H1 (cell line): ENCODE data around the gene DPP3. TPM values are rescaled to one million over a fixed set of nuclear protein-coding genes. Genes with fewer than 3 reads are reported as not detected.

Experiments
- CTCF ChIA-PET: fragments of 300-600 bp; sonication (Branson Sonifier 250); formaldehyde crosslinking; loops from one replicate; lab custom pipeline; 2021; ENCODE audit not compliant: partially characterized antibody; lab: Charles Lee
- POLR2A ChIA-PET: fragments of 300-600 bp; sonication (Branson Sonifier 250); formaldehyde crosslinking; loops from one replicate; lab custom pipeline; 2021; ENCODE audit warnings: inconsistent platforms; ENCODE audit not compliant: partially characterized antibody; lab: Charles Lee
- DNase-seq, 2 experiments: peaks; one replicate each; pipeline versions ENCODE4 v3.0.0 to v3.0.0-alpha.2; 2010 to 2022; ENCODE audit warnings: low spot score in 2 of 2, low read depth in 1 of 2, mixed read lengths in 1 of 2
- FAIRE-seq: peaks from 2 replicates; lab custom pipeline; 2011; peaks lifted over from hg19 to GRCh38; lab: Jason Lieb, UNC
- H2AFZ ChIP-seq: 2 replicates; pipeline ENCODE4 v1.8.1; 2012; ENCODE audit warnings: low read length, inconsistent platforms
- H2AK5ac ChIP-seq: 2 replicates; pipeline ENCODE4 v1.6.1; 2013; ENCODE audit warnings: low read depth, low read length
- H2BK120ac ChIP-seq: replicated peaks from 2 replicates; pipeline ENCODE3; 2013; ENCODE audit warnings: low read depth, low read length, inconsistent platforms
- H2BK12ac ChIP-seq: 2 replicates; pipeline ENCODE4 v1.6.1; 2013; ENCODE audit warnings: low read depth, low read length
- H2BK15ac ChIP-seq: 2 replicates; pipeline ENCODE4 v1.6.1; 2013; ENCODE audit warnings: low read length
- H2BK20ac ChIP-seq: 2 replicates; pipeline ENCODE4 v1.6.1; 2013; ENCODE audit warnings: low read length
- H2BK5ac ChIP-seq: 2 replicates; pipeline ENCODE4 v1.6.1; 2013; ENCODE audit warnings: low read depth, low read length
- H3K14ac ChIP-seq: 2 replicates; pipeline ENCODE4 v1.6.1; 2013; ENCODE audit warnings: inconsistent platforms; ENCODE audit not compliant: insufficient read length
- H3K18ac ChIP-seq: 2 replicates; pipeline ENCODE4 v1.6.1; 2013; ENCODE audit warnings: low read length; ENCODE audit errors: extremely low read depth
- H3K23ac ChIP-seq: 2 replicates; pipeline ENCODE4 v1.6.1; 2013; ENCODE audit warnings: inconsistent platforms; ENCODE audit not compliant: insufficient read length
- H3K23me2 ChIP-seq: 2 replicates; pipeline ENCODE4 v1.6.1; 2013; ENCODE audit warnings: low read depth, low read length
- H3K27ac ChIP-seq: 2 replicates; pipeline ENCODE4 v1.6.1; 2011; ENCODE audit warnings: low read depth, low read length, inconsistent platforms
- H3K27me3 ChIP-seq, 4 experiments: replicated peaks in 1 of 4; 1 replicate in 1 of 4; 2 replicates in 3 of 4; pipeline versions ENCODE4 v1.6.1 to v1.8.1; 2011 to 2013; ENCODE audit warnings: low read length in 3 of 4, mild to moderate bottlenecking in 3 of 4, inconsistent platforms in 2 of 4, mixed read lengths in 2 of 4, moderate library complexity in 1 of 4; ENCODE audit not compliant: control insufficient read depth in 3 of 4, insufficient read depth in 3 of 4; ENCODE audit errors: extremely low read depth in 1 of 4
- H3K36me3 ChIP-seq, 4 experiments: 2 replicates each; pipeline versions ENCODE4 v1.6.1 to v1.8.1; 2011 to 2013; ENCODE audit warnings: mild to moderate bottlenecking in 4 of 4, low read length in 3 of 4, moderate library complexity in 2 of 4, control low read depth in 1 of 4, inconsistent platforms in 1 of 4; ENCODE audit not compliant: insufficient read depth in 4 of 4, control insufficient read depth in 2 of 4
- H3K4ac ChIP-seq: replicated peaks from 2 replicates; pipeline ENCODE3; 2013; ENCODE audit warnings: low read length, low read depth, mixed read lengths, inconsistent platforms; ENCODE audit not compliant: insufficient read length
- H3K4me1 ChIP-seq, 4 experiments: replicated peaks in 1 of 4; 1 replicate in 1 of 4; 2 replicates in 3 of 4; pipeline versions ENCODE4 v1.6.1 to v1.8.1; 2011 to 2013; ENCODE audit warnings: low read length in 3 of 4, inconsistent platforms in 2 of 4, mixed read lengths in 1 of 4; ENCODE audit not compliant: insufficient read depth in 4 of 4, control insufficient read depth in 3 of 4
- H3K4me2 ChIP-seq, 2 experiments: 2 replicates each; pipeline versions ENCODE4 v1.6.1 to v1.8.1; 2011 to 2013; ENCODE audit warnings: low read depth in 2 of 2, low read length in 2 of 2, control low read depth in 1 of 2, inconsistent platforms in 1 of 2, mild to moderate bottlenecking in 1 of 2; ENCODE audit not compliant: insufficient read depth in 1 of 2
- H3K4me3 ChIP-seq, 4 experiments: fragments of 200-600, 300-600 bp in 1 of 4; sonication (generic), shearing (Covaris generic), sonication (Bioruptor Twin) in 1 of 4; 2 replicates each; pipeline versions ENCODE4 v1.5.1 to v1.8.1; 2011 to 2016; ENCODE audit warnings: low read length in 4 of 4, low read depth in 3 of 4, control low read depth in 2 of 4, inconsistent platforms in 2 of 4, mild to moderate bottlenecking in 2 of 4, mixed read lengths in 1 of 4, moderate library complexity in 1 of 4; ENCODE audit not compliant: insufficient read depth in 2 of 4; ENCODE audit errors: extremely low read depth in 1 of 4
- H3K56ac ChIP-seq: replicated peaks from 2 replicates; pipeline ENCODE3; 2013; ENCODE audit warnings: low read depth, mild to moderate bottlenecking, mixed read lengths, low read length, inconsistent platforms; ENCODE audit not compliant: insufficient read length
- H3K79me1 ChIP-seq: 2 replicates; pipeline ENCODE4 v1.6.1; 2013; ENCODE audit warnings: low read depth, low read length, control low read depth
- H3K79me2 ChIP-seq, 2 experiments: 2 replicates each; pipeline versions ENCODE4 v1.6.1 to v1.8.1; 2012 to 2013; ENCODE audit warnings: low read length in 2 of 2, mild to moderate bottlenecking in 2 of 2, inconsistent platforms in 1 of 2; ENCODE audit not compliant: insufficient read depth in 2 of 2, control insufficient read depth in 1 of 2
- H3K9ac ChIP-seq, 4 experiments: replicated peaks in 1 of 4; 1 replicate in 1 of 4; 2 replicates in 3 of 4; pipeline versions ENCODE4 v1.6.1 to v1.8.1; 2011 to 2013; ENCODE audit warnings: low read depth in 3 of 4, low read length in 3 of 4, control low read depth in 2 of 4, mild to moderate bottlenecking in 2 of 4, moderate library complexity in 2 of 4, inconsistent platforms in 1 of 4; ENCODE audit errors: extremely low read depth in 1 of 4
- H3K9me3 ChIP-seq, 2 experiments: 2 replicates each; pipeline versions ENCODE4 v1.6.1 to v1.8.1; 2012 to 2013; ENCODE audit warnings: mild to moderate bottlenecking in 2 of 2, moderate library complexity in 2 of 2, control low read depth in 1 of 2, inconsistent platforms in 1 of 2, low read depth in 1 of 2, low read length in 1 of 2, mixed read lengths in 1 of 2; ENCODE audit not compliant: insufficient read depth in 2 of 2
- H4K20me1 ChIP-seq, 2 experiments: replicated peaks in 1 of 2; 2 replicates each; pipeline versions ENCODE3 to v1.8.1; 2011 to 2013; ENCODE audit warnings: inconsistent platforms in 2 of 2, low read length in 2 of 2, mild to moderate bottlenecking in 1 of 2; ENCODE audit not compliant: insufficient read depth in 2 of 2, control insufficient read depth in 1 of 2
- H4K5ac ChIP-seq: 2 replicates; pipeline ENCODE4 v1.6.1; 2013; ENCODE audit warnings: low read length, low read depth, mixed read lengths, inconsistent platforms; ENCODE audit not compliant: insufficient read length
- H4K8ac ChIP-seq: 2 replicates; pipeline ENCODE4 v1.8.0; 2013; ENCODE audit warnings: mild to moderate bottlenecking, moderate library complexity, low read length, inconsistent platforms; ENCODE audit not compliant: insufficient read depth; ENCODE audit errors: extremely low read depth
- H4K91ac ChIP-seq: replicated peaks from 2 replicates; pipeline ENCODE3; 2013; ENCODE audit warnings: low read length, mixed read lengths, inconsistent platforms; ENCODE audit not compliant: insufficient read length
- BRCA1 ChIP-seq: IDR thresholded peaks from 2 replicates; pipeline ENCODE4 v1.6.1; 2012; ENCODE audit warnings: low read depth, low read length, improper control_type of control experiment
- CHD2 ChIP-seq: IDR thresholded peaks from 2 replicates; pipeline ENCODE4 v1.6.1; 2012; ENCODE audit warnings: low read length, improper control_type of control experiment
- CTBP2 ChIP-seq: IDR thresholded peaks from 2 replicates; pipeline ENCODE4 v1.7.0; 2011; ENCODE audit warnings: borderline replicate concordance, mild to moderate bottlenecking, moderate library complexity, mixed read lengths, low read length; ENCODE audit not compliant: insufficient read depth, insufficient read length
- GABPA ChIP-seq: IDR thresholded peaks from 2 replicates; pipeline ENCODE4 v1.6.1; 2011; ENCODE audit warnings: mild to moderate bottlenecking, low read length, moderate library complexity, borderline replicate concordance; ENCODE audit not compliant: insufficient read depth
- HDAC2 ChIP-seq, 2 experiments: fragments of 300-600 bp in 1 of 2; sonication (generic) in 1 of 2; IDR thresholded peaks; 2 replicates each; pipeline ENCODE4 v1.6.1; 2011 to 2012; ENCODE audit warnings: low read depth in 2 of 2, low read length in 2 of 2, mild to moderate bottlenecking in 2 of 2, moderate library complexity in 2 of 2, borderline replicate concordance in 1 of 2, inconsistent platforms in 1 of 2
- JUND ChIP-seq: IDR thresholded peaks from 2 replicates; pipeline ENCODE4 v1.6.1; 2011; ENCODE audit warnings: mild to moderate bottlenecking, improper control_type of control experiment, low read length
- PHF8 ChIP-seq: fragments of 200-600 bp; sonication (generic); conservative IDR thresholded peaks from 2 replicates; pipeline ENCODE4 v1.7.1; 2012; ENCODE audit warnings: low read depth, mild to moderate bottlenecking, inconsistent platforms, low read length, moderate library complexity
- POLR2A ChIP-seq, 2 experiments: IDR thresholded peaks; 1 replicate in 1 of 2; 2 replicates in 1 of 2; pipeline ENCODE4 v1.6.1; 2011; ENCODE audit warnings: low read depth in 2 of 2, low read length in 2 of 2, mild to moderate bottlenecking in 2 of 2; ENCODE audit errors: control extremely low read depth in 1 of 2
- RNF2 ChIP-seq: fragments of 200-900, 300-1000 bp; sonication (generic); IDR thresholded peaks from 2 replicates; pipeline ENCODE4 v1.7.1; 2016; ENCODE audit warnings: borderline replicate concordance, low read depth, mild to moderate bottlenecking, antibody characterized with exemption, low read length; ENCODE audit not compliant: poor library complexity, severe bottlenecking; ENCODE audit errors: missing control alignments
- SP2 ChIP-seq: IDR thresholded peaks from 2 replicates; pipeline ENCODE4 v1.6.1; 2012; ENCODE audit warnings: mild to moderate bottlenecking, low read length, inconsistent platforms
- TBP ChIP-seq: IDR thresholded peaks from 2 replicates; pipeline ENCODE4 v1.6.1; 2011; ENCODE audit warnings: low read depth, low read length, improper control_type of control experiment
- WGBS, 2 experiments: shearing (Covaris generic) in 1 of 2; methylation state at CpG; one replicate each; pipeline versions ENCODE4 v1.1.6 to v1.1.7; 2013 to 2015; ENCODE audit warnings: low lambda C conversion rate in 2 of 2, mixed read lengths in 2 of 2, inconsistent platforms in 1 of 2, low coverage in 1 of 2, missing lambda C conversion rate in 1 of 2; ENCODE audit not compliant: insufficient replicate concordance in 2 of 2, insufficient coverage in 1 of 2, insufficient read length in 1 of 2; ENCODE audit errors: extremely low coverage in 1 of 2, missing lambda C conversion rate in 1 of 2; 5-methylcytosine and 5-hydroxymethylcytosine counted together
- polyA plus RNA-seq, 7 experiments: library from polyadenylated mRNA; depleted of rRNA in 3 of 7; stranded (reverse) in 5 of 7; unstranded in 2 of 7; fragments of >200 nt in 5 of 7; fragments of 200-250 nt in 2 of 7; gene quantifications; 1 replicate in 5 of 7; 2 replicates in 1 of 7; 4 replicates in 1 of 7; pipeline versions ENCODE4 v1.2.1 to v1.2.3, GENCODE V29; 2011 to 2013; ENCODE audit warnings: missing spikeins in 2 of 7, mixed read lengths in 2 of 7
- total RNA-seq: library from RNA; stranded (reverse); fragmentation: NEBNext Ultra II Directional; extraction: Animal tissue kit (Norgen Biotek cat#: 25700); gene quantifications from 2 replicates; pipeline ENCODE4 v1.2.1, GENCODE V29; 2021

DPP3 gene
- total and polyA plus RNA-seq, 2 of the 8 experiments (the other 6 are each of a cell fraction or from before 2014, with no cell fraction given) = 75.1 to 82.7 TPM

DNA sequence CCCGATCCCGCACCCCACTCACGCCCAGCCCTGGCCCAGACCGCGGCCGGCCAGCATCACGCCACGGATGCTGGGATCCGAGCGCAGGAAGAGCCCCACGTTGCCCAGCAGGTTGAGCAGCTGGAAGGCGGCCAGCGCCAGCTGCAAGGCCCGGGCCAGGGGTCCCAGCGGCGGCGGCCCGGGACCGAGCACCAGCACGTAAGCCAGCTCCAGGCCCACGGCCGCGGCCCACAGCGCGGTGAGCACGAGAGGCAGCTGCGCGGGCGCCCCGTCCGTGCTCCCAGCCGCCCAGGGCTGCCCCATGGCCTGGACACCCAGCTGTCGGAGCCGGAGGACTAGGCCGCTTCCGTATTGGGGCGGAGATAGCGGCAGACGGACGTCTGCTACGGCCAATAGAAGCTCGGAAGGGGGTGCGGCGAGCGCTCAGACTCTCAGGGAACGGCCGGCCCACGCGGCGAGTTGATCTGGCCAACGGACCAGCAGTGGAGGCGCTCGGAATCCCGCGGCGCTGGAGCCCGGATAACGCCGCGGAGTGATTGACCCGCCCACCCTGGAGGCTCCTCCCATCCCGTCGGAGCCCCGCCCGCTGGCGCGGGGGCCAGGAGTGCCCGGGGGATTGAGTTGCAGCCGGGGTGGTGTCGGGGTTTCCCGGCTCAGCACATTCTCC lies 65.6 kb downstream of the DPP3 start, which contains the start of gene ZDHHC24:
TSS of gene ZDHHC24 (minus strand) at position 348 of the 667 bp plus-strand sequence. CDS start at position 303, 45 bp downstream.
- Histone ChIP-seq H3K4me2 (peak within 1 kb of the TSS; percentile 50 to 72), H3K9ac (peak within 1 kb of the TSS; percentile 63 to 89 (median 74); a peak in 6 of 7 replicates), H3K4me3 (peak within 1 kb of the TSS; percentile 71 to 84 (median 79)), H2AFZ (no peak within 1 kb of the TSS; the same call in 1 of the 2 replicates), H2BK12ac (no peak within 1 kb of the TSS), H3K23me2 (peaks cover 3% of the 10 kb centered on the region; the same call in 1 of the 2 replicates), H3K23ac (no peak within 1 kb of the TSS), H4K20me1 (peaks cover 0 to 2% of the 10 kb centered on the region in 2 experiments), H4K91ac (peak within 1 kb of the TSS; percentile 13), H2AK5ac (no peak within 1 kb of the TSS; the same call in 1 of the 2 replicates), H2BK15ac (no peak within 1 kb of the TSS), H3K79me1 (peaks cover 5% of the 10 kb centered on the region; the same call in 1 of the 2 replicates), H3K36me3 (no peaks in the 10 kb centered on the region), H3K4me1 (peaks cover 0 to 17% (median 11%) of the 10 kb centered on the region in 4 experiments; a peak in 6 of 7 replicates), H3K4ac (peak within 1 kb of the TSS; percentile 82), H3K56ac (no peak within 1 kb of the TSS), H2BK5ac (no peak within 1 kb of the TSS; the same call in 1 of the 2 replicates), H3K27ac (no peak within 1 kb of the TSS), H2BK20ac (no peak within 1 kb of the TSS), H3K18ac (peak within 1 kb of the TSS; percentile 60), H3K14ac (no peak within 1 kb of the TSS), H3K9me3 (no peaks in the 10 kb centered on the region), H4K8ac (peak within 1 kb of the TSS; percentile 90), H2BK120ac (no peak within 1 kb of the TSS), H3K79me2 (no peaks in the 10 kb centered on the region; a peak in 1 of 4 replicates), H4K5ac (peak within 1 kb of the TSS; percentile 67), H3K27me3 (no peaks in the 10 kb centered on the region)
- no peak for FAIRE-seq
- ChIA-PET CTCF (interaction anchor here (0.7 to 2.4 kb wide), 8 partner anchors 16 to 67 kb away, joined by 3 to 6 read pairs (median 4); partner anchors contain the start of genes CCDC87 and CCS), POLR2A (interaction anchor here (0.8 to 7.9 kb wide), 21 partner anchors 11 to 299 kb away, joined by 3 to 54 read pairs (median 7); partner anchors contain the start of genes BBS1, CTSF, DPP3 and NPAS4)
- WGBS, 2 experiments = 1% methylated on average over 45 of the region's 71 CpGs; no CpG with 5 or more reads in 1 of the 2 experiments
- peak; percentile 85 to 95 for DNase-seq
- no peak for TF ChIP-seq GABPA
- TF ChIP-seq BRCA1 = no peak
- TF ChIP-seq TBP = peak; percentile 3
- peak; percentile 71 for TF ChIP-seq CHD2
- no peak for TF ChIP-seq JUND
- no peak for TF ChIP-seq CTBP2
- peak in 1 of 2 experiments; percentile 20; a peak in 1 of 4 replicates for TF ChIP-seq HDAC2 (IDR thresholded peaks at IDR 0.05; ENCODE audit: borderline replicate concordance in 1 of 2, low read depth in 2 of 2, low read length in 2 of 2)
- peak; percentile 56 for TF ChIP-seq SP2
- TF ChIP-seq POLR2A (IDR thresholded peaks at IDR 0.05; ENCODE audit: control extremely low read depth in 1 of 2, low read depth in 2 of 2, low read length in 2 of 2) = peak in 1 of 2 experiments; percentile 59; a peak in 1 of 3 replicates
- TF ChIP-seq RNF2 = no peak
- TF ChIP-seq PHF8 = peak; percentile 25
